Measurements from ENCODE around the gene KCNC3.

Gene KCNC3

GRCh38 chr19:50329146-50329925, at the start of gene KCNC3:
Gene KCNC3, minus strand, starts transcription at chr19:50329377. Its CDS starts 295 bp downstream, at chr19:50329082.
- peak; percentile 100 for DNase-seq

GRCh38 chr19:50378863-50379236, 49.7 kb upstream of the KCNC3 start:
- no peak for DNase-seq

- DNase-seq = no peak
Observed at GRCh38 chr19:50378169-50378862, 49.1 kb upstream of the KCNC3 start.

- no peak for DNase-seq
Observed at GRCh38 chr19:50377517-50377916, 48.3 kb upstream of the KCNC3 start.

- DNase-seq = peak; percentile 66
Observed at GRCh38 chr19:50377051-50377461, 47.9 kb upstream of the KCNC3 start.

- peak; percentile 97 for DNase-seq
Observed at GRCh38 chr19:50376166-50377050, 47.2 kb upstream of the KCNC3 start, which contains the start of gene NR1H2. Gene NR1H2, plus strand, starts transcription at chr19:50376457. Its CDS starts 1,149 bp downstream, at chr19:50377606.

GRCh38 chr19:50371914-50372475, 42.8 kb upstream of the KCNC3 start:
- no peak for DNase-seq

GRCh38 chr19:50368649-50369570, 39.7 kb upstream of the KCNC3 start:
- DNase-seq = peak; percentile 89

GRCh38 chr19:50365434-50366306, 36.5 kb upstream of the KCNC3 start, which contains the start of gene NAPSA:
Gene NAPSA, minus strand, starts transcription at chr19:50365639. Its CDS starts 18 bp downstream, at chr19:50365621.
- DNase-seq = no peak

GRCh38 chr19:50362656-50363424, 33.7 kb upstream of the KCNC3 start:
- no peak for DNase-seq

- no peak for DNase-seq
Observed at GRCh38 chr19:50362030-50362412, 32.8 kb upstream of the KCNC3 start.

GRCh38 chr19:50361290-50362029, 32.3 kb upstream of the KCNC3 start:
- no peak for DNase-seq

GRCh38 chr19:50359328-50359818, 30.2 kb upstream of the KCNC3 start:
- DNase-seq = no peak

- DNase-seq = no peak
Observed at GRCh38 chr19:50358483-50359327, 29.5 kb upstream of the KCNC3 start.

GRCh38 chr19:50357178-50358100, 28.3 kb upstream of the KCNC3 start:
- peak; percentile 76 for DNase-seq

- DNase-seq = no peak
Observed at GRCh38 chr19:50356691-50357177, 27.6 kb upstream of the KCNC3 start.

Data from islet precursor cell (in vitro differentiated cells).